Caco-2 (cell line): ENCODE measurements around the gene CHERP. TPM values are rescaled to one million over a fixed set of nuclear protein-coding genes. Genes with fewer than 3 reads are reported as not detected.

Experiments
- BruUV-seq: library from RNA; stranded (reverse); fragments of 400-500 nt; replicated peaks from 2 replicates; lab custom pipeline; 2021; lab: Mats Ljungman, UMichigan
- CTCF ChIA-PET: fragments of 300-600 bp; sonication (Branson Sonifier 250); formaldehyde crosslinking; loops from one replicate; lab custom pipeline; 2022; ENCODE audit warnings: antibody characterized with exemption; lab: Charles Lee
- POLR2A ChIA-PET: fragments of 300-600 bp; sonication (Branson Sonifier 250); formaldehyde crosslinking; loops from one replicate; lab custom pipeline; 2022; ENCODE audit warnings: antibody characterized with exemption; lab: Charles Lee
- DNase-seq, 2 experiments: peaks; one replicate each; pipeline versions ENCODE4 v3.0.0 to v3.0.0-alpha.2; 2020 to 2022
- H3K27me3 ChIP-seq: replicated peaks from 2 replicates; pipeline ENCODE4 v1.6.0; 2011; ENCODE audit warnings: low read length; ENCODE audit not compliant: control insufficient read depth, insufficient read depth
- H3K36me3 ChIP-seq: 2 replicates; pipeline ENCODE4 v1.5.1; 2011; ENCODE audit warnings: low read length; ENCODE audit not compliant: control insufficient read depth, insufficient read depth
- H3K4me1 ChIP-seq: fragments of 250-450 bp; sonication (Bioruptor Pico); 2 replicates; pipeline ENCODE4 v1.5.1; 2020; ENCODE audit warnings: mild to moderate bottlenecking
- H3K4me3 ChIP-seq: 2 replicates; pipeline ENCODE4 v1.5.1; 2011; ENCODE audit warnings: low read depth, mild to moderate bottlenecking, control low read depth, low read length
- H3K9me3 ChIP-seq: fragments of 250-450 bp; sonication (Bioruptor Pico); 2 replicates; pipeline ENCODE4 v1.5.1; 2020; ENCODE audit warnings: mild to moderate bottlenecking, moderate library complexity
- H3K27ac Mint-ChIP-seq: one replicate; pipeline ENCODE4 v1.8.0; 2022; ENCODE audit warnings: mixed read lengths; ENCODE audit not compliant: unreplicated experiment
- H3K27me3 Mint-ChIP-seq: one replicate; pipeline ENCODE4 v1.8.0; 2022; ENCODE audit warnings: mixed read lengths; ENCODE audit not compliant: insufficient read depth, unreplicated experiment
- H3K36me3 Mint-ChIP-seq: one replicate; pipeline ENCODE4 v1.8.0; 2022; ENCODE audit warnings: mild to moderate bottlenecking, mixed read lengths; ENCODE audit not compliant: insufficient read depth, unreplicated experiment
- H3K4me1 Mint-ChIP-seq: one replicate; pipeline ENCODE4 v1.8.0; 2022; ENCODE audit warnings: low read depth, mixed read lengths; ENCODE audit not compliant: unreplicated experiment
- H3K4me3 Mint-ChIP-seq: one replicate; pipeline ENCODE4 v1.8.0; 2022; ENCODE audit warnings: mild to moderate bottlenecking, moderate library complexity, mixed read lengths; ENCODE audit not compliant: unreplicated experiment
- H3K9me3 Mint-ChIP-seq: one replicate; pipeline ENCODE4 v1.8.0; 2022; ENCODE audit warnings: mixed read lengths; ENCODE audit not compliant: unreplicated experiment
- intact Hi-C: fragments of 100-400 bp; cut with micrococcal nuclease; formaldehyde crosslinking; loops from one replicate; pipeline ENCODE4 v1.10.0; 2022; ENCODE audit not compliant: unreplicated experiment
- total RNA-seq: library from RNA; stranded (reverse); gene quantifications from 2 replicates; pipeline ENCODE4 v1.2.3, GENCODE V29; 2022
- TF ChIP-seq, protein P1 (sequence below), 2 experiments: fragments of 200-600 bp in 1 of 2; IDR thresholded peaks; 1 replicate in 1 of 2; 2 replicates in 1 of 2; pipeline versions ENCODE4 v1.5.1 to v1.8.0; 2011 to 2022; ENCODE audit warnings: antibody characterized with exemption in 1 of 2, control low read depth in 1 of 2, inconsistent platforms in 1 of 2, low read depth in 1 of 2, low read length in 1 of 2, mild to moderate bottlenecking in 1 of 2, moderate library complexity in 1 of 2; ENCODE audit not compliant: insufficient read depth in 1 of 2, severe bottlenecking in 1 of 2, unreplicated experiment in 1 of 2

Gene CHERP
- total RNA-seq, 1 experiment from 2014 or later = 66.1 TPM

DNA sequence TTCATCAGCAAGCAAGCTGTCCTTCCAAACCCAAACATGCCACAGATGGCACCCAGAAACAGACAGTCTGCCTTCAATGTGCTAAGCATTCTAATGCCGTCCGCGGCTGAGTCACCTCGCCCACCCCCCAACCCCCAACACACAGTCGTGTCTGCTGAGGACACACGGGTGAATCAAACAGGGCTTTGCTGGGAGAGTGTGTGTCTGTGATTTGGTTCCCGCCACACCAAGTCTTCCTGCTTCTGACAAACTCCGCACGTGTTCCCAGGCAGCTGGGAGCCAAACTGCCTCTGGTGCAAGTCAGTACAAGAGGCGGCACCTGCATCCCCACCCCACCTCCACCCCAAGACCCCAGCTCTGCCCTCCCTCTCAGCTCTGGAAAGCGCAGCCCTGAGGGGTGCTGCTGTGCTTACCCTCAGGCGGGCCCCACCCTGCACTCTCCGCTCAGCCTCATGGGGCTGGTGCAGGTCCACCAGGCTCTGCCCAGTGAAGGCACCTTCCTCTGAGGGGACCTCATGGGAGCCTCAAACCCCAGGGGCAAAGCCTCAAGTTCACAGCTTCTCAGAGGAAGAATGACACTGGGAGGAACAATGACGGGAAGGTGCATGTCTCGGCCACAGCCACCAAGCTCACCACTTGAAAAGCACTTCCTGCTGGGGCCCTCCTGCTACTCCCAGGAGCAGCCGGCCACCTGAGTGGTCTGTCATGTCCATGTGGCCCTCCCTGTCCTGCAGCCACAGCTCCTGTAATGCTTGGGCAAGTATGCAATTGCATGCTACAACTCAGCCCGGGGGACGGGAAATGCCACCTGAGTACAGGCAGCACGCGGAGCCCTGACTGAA is 45.0 kb upstream of the CHERP start:
- Histone ChIP-seq H3K4me1 (0 out of 2 replicates have a peak, but pooled peaks cover 5% of the 10 kb centered on the region), H3K4me3 (no peak overlapping the region), H3K9me3 (no peaks in the 10 kb centered on the region), H3K27me3 (no peaks in the 10 kb centered on the region), H3K36me3 (no peaks in the 10 kb centered on the region)
- no peak overlapping the region for H3K4me3 Mint-ChIP-seq
- no TSS peak for BruUV-seq
- TF ChIP-seq, protein P1, sequence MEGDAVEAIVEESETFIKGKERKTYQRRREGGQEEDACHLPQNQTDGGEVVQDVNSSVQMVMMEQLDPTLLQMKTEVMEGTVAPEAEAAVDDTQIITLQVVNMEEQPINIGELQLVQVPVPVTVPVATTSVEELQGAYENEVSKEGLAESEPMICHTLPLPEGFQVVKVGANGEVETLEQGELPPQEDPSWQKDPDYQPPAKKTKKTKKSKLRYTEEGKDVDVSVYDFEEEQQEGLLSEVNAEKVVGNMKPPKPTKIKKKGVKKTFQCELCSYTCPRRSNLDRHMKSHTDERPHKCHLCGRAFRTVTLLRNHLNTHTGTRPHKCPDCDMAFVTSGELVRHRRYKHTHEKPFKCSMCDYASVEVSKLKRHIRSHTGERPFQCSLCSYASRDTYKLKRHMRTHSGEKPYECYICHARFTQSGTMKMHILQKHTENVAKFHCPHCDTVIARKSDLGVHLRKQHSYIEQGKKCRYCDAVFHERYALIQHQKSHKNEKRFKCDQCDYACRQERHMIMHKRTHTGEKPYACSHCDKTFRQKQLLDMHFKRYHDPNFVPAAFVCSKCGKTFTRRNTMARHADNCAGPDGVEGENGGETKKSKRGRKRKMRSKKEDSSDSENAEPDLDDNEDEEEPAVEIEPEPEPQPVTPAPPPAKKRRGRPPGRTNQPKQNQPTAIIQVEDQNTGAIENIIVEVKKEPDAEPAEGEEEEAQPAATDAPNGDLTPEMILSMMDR (IDR thresholded peaks at IDR 0.05; ENCODE audit: insufficient read depth in 1 of 2, low read depth in 1 of 2, low read length in 1 of 2, severe bottlenecking in 1 of 2, unreplicated experiment in 1 of 2) = no peak
- H3K27me3 Mint-ChIP-seq = no peaks in the 10 kb centered on the region
- H3K36me3 Mint-ChIP-seq = no peaks in the 10 kb centered on the region
- ChIA-PET CTCF (no interaction called here), POLR2A (no interaction called here)
- H3K4me1 Mint-ChIP-seq = no peaks in the 10 kb centered on the region
- no peak overlapping the region for H3K27ac Mint-ChIP-seq
- no peaks in the 10 kb centered on the region for H3K9me3 Mint-ChIP-seq
- no peak for DNase-seq
- intact Hi-C loops = no loop called here

DNA sequence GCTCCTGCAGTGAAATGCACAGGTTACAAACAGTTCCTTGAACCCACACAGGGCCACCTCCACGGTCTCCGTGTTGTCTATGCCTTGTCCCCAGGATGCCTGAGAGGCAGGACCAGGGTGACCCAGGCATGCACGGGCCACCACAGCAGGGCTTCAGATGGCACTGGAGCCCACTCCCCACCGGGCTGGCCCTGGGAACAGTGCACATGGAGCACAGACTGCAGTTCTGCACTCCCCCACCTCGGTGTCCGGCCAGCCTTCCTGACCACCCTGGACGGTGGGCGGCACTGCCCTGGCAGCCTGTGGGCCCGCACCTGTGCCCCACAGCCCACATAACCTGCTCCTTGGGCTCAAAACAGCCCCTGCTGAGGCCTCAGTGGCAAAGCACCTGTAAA is 44.2 kb upstream of the CHERP start:
- H3K4me1 ChIP-seq = 0 out of 2 replicates have a peak, but pooled peaks cover 5% of the 10 kb centered on the region
- no peak for DNase-seq
- no peak overlapping the region for H3K27ac Mint-ChIP-seq
- TF ChIP-seq, protein P1 (IDR thresholded peaks at IDR 0.05; ENCODE audit: insufficient read depth in 1 of 2, low read depth in 1 of 2, low read length in 1 of 2, severe bottlenecking in 1 of 2, unreplicated experiment in 1 of 2) = no peak
- no peaks in the 10 kb centered on the region for H3K36me3 ChIP-seq
- no peaks in the 10 kb centered on the region for H3K36me3 Mint-ChIP-seq
- ChIA-PET POLR2A (no interaction called here), CTCF (no interaction called here)
- H3K9me3 Mint-ChIP-seq = no peaks in the 10 kb centered on the region
- no peak overlapping the region for H3K4me3 Mint-ChIP-seq
- H3K4me1 Mint-ChIP-seq = no peaks in the 10 kb centered on the region
- no peaks in the 10 kb centered on the region for H3K27me3 ChIP-seq
- intact Hi-C loops = no loop called here
- no peak overlapping the region for H3K4me3 ChIP-seq
- BruUV-seq = no TSS peak
- H3K27me3 Mint-ChIP-seq = no peaks in the 10 kb centered on the region
- H3K9me3 ChIP-seq = no peaks in the 10 kb centered on the region

DNA sequence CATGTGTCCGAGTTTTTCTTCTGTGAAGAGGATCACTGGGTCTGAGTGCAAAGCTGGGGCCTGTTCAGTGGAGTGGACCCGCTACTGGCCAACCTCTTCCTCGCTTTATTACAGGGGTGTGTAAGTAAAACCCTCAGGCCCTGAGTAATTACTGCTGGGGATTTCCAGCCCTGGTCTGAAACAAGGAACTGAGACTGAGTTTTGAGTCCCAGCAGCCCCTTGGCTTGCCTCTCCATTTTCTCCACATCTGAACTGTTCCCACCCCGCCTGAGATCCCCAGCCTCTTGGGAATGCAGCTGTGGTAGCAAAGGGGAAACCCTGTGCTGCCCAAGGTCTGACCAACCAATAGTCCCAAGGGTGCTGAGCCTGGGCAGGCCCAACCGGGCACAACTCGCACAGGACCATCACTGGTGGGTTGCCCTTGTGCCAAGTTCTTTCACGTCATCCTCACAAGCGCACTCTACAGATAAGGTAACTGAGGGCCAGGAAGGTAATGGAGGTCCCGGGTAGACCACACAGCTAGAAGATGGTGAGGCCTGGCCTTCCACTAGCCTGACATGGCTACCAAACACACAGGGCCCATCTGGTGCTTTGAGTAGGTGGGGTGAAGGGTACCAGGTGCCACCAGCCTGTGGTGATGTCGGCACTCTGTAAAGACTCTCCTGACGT is 43.7 kb upstream of the CHERP start:
- Mint-ChIP-seq H3K9me3 (no peaks in the 10 kb centered on the region), H3K27ac (peak overlapping the region; percentile 42), H3K4me1 (no peaks in the 10 kb centered on the region), H3K36me3 (peaks cover 4% of the 10 kb centered on the region), H3K27me3 (no peaks in the 10 kb centered on the region), H3K4me3 (no peak overlapping the region)
- no TSS peak for BruUV-seq
- H3K27me3 ChIP-seq = no peaks in the 10 kb centered on the region
- no peak overlapping the region for H3K4me3 ChIP-seq
- intact Hi-C loops = no loop called here
- no peaks in the 10 kb centered on the region for H3K36me3 ChIP-seq
- TF ChIP-seq, protein P1 (IDR thresholded peaks at IDR 0.05; ENCODE audit: insufficient read depth in 1 of 2, low read depth in 1 of 2, low read length in 1 of 2, severe bottlenecking in 1 of 2, unreplicated experiment in 1 of 2) = no peak
- H3K9me3 ChIP-seq = no peaks in the 10 kb centered on the region
- DNase-seq = no peak
- POLR2A ChIA-PET = no interaction called here
- 0 out of 2 replicates have a peak, but pooled peaks cover 5% of the 10 kb centered on the region for H3K4me1 ChIP-seq
- CTCF ChIA-PET = no interaction called here
